VCaP (cell line): ENCODE results near the gene DMAP1.

ENCODE experiments used
- H3K27ac ChIP-seq: fragments of 450-650 bp; 2 replicates; pipeline ENCODE4 v1.5.1; 2017
- CTCF ChIP-seq: fragments of 450-650 bp; conservative IDR thresholded peaks from 2 replicates; pipeline ENCODE4 v1.5.1; 2017; ENCODE audit warnings: mild to moderate bottlenecking, moderate library complexity

DMAP1 gene

GRCh38 chr1:44239961-44240371, 26.7 kb downstream of the DMAP1 start:
- H3K27ac ChIP-seq: no peak overlapping the region
- TF ChIP-seq CTCF: no peak

GRCh38 chr1:44240802-44241671, 27.8 kb downstream of the DMAP1 start:
- no peak for TF ChIP-seq CTCF
- no peak overlapping the region for H3K27ac ChIP-seq

GRCh38 chr1:44242746-44243145, 29.5 kb downstream of the DMAP1 start:
- no peak overlapping the region for H3K27ac ChIP-seq
- no peak for TF ChIP-seq CTCF

GRCh38 chr1:44243782-44244495, 30.7 kb downstream of the DMAP1 start:
- no peak for TF ChIP-seq CTCF
- no peak overlapping the region for H3K27ac ChIP-seq

GRCh38 chr1:44244986-44245385, 31.7 kb downstream of the DMAP1 start:
- H3K27ac ChIP-seq: no peak overlapping the region
- TF ChIP-seq CTCF: no peak

- no peak for TF ChIP-seq CTCF
- H3K27ac ChIP-seq: no peak overlapping the region
Observed at GRCh38 chr1:44246806-44247205, 33.5 kb downstream of the DMAP1 start.

GRCh38 chr1:44249543-44249942, 36.3 kb downstream of the DMAP1 start:
- TF ChIP-seq CTCF: no peak
- no peak overlapping the region for H3K27ac ChIP-seq
